ENCODE results near the gene TUBD1.
"Not testable (repeated sequence)": the region's sequence is repeated elsewhere in the genome, so short reads cannot be mapped to it uniquely, and the experiment has no call there.

DNA sequence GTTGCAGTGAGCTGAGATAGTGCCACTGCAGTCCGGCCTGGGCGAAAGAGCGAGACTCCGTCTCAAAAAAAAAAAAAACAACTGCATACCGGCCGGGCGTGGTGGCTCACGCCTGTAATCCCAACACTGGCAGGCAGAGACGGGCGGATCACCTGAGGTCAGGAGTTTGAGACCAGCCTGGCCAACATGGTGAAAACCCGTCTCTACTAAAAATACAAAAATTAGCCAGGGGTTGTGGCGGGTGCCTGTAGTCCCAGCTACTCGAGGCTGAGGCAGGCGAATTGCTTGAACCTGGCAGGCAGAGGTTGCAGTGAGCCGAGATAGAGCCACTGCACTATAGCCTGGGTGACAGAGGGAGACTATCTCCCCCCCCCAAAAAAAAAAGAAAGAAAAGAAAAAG is 42.4 kb downstream of the TUBD1 start:
- TF ChIP-seq, protein P1, sequence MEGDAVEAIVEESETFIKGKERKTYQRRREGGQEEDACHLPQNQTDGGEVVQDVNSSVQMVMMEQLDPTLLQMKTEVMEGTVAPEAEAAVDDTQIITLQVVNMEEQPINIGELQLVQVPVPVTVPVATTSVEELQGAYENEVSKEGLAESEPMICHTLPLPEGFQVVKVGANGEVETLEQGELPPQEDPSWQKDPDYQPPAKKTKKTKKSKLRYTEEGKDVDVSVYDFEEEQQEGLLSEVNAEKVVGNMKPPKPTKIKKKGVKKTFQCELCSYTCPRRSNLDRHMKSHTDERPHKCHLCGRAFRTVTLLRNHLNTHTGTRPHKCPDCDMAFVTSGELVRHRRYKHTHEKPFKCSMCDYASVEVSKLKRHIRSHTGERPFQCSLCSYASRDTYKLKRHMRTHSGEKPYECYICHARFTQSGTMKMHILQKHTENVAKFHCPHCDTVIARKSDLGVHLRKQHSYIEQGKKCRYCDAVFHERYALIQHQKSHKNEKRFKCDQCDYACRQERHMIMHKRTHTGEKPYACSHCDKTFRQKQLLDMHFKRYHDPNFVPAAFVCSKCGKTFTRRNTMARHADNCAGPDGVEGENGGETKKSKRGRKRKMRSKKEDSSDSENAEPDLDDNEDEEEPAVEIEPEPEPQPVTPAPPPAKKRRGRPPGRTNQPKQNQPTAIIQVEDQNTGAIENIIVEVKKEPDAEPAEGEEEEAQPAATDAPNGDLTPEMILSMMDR (IDR thresholded peaks at IDR 0.05) = not testable (repeated sequence)
- TF ChIP-seq POLR2A (IDR thresholded peaks at IDR 0.05) = not testable (repeated sequence)
